GM15510 (cell line): Measurements from ENCODE around the gene TH.

Experiments used
- POLR2A ChIP-seq: IDR thresholded peaks from 3 replicates; pipeline ENCODE4 v1.6.1; 2011; ENCODE audit warnings: borderline replicate concordance; ENCODE audit not compliant: insufficient read length; ENCODE audit errors: extremely low read depth

The TH gene

GRCh38 chr11:2212411-2213251 lies 41.0 kb upstream of the TH start:
- TF ChIP-seq POLR2A: no peak

DNA sequence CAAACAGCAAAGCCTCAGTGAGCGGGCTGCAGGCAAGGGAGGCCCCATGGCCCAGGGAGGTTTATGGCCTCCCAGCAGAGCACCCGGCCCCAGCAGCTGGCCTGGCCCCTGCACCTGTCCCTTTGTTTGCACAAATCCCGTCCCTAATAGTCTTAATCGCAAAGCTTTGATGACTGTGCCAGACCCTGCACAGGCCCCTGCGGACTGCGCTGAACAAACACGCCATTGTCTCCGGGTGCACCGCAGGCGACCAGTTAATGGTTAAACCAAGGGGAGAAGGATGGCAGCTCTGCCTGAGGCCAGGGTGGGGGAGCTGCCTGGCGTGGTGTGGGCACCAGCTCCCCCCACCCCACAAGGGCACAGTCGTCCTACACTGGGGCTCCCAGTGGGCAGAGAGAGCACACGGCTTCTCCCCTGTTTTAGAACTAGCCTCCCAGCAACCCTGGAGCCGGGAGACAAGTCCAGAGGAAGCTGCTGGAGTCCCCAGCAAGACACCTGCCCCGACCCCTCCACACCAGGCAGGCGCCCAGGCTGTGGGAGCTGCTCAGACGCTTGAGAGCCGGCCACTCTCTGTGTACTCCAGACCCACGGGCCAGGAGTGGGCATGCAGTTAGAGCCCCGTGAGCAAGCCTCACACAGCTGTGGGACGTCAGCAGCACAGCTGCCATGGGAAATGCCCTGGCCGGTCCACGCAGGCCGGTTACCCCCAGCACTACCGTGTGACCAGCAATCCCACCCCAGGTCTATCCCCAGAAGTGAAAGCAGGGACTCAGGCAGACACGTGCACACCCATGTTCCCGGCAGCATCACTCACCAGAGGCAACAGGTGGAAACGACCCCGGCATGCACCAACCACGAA lies 39.7 kb upstream of the TH start:
- no peak for TF ChIP-seq POLR2A

GRCh38 chr11:2210366-2211112 lies 38.9 kb upstream of the TH start:
- TF ChIP-seq POLR2A: no peak

DNA sequence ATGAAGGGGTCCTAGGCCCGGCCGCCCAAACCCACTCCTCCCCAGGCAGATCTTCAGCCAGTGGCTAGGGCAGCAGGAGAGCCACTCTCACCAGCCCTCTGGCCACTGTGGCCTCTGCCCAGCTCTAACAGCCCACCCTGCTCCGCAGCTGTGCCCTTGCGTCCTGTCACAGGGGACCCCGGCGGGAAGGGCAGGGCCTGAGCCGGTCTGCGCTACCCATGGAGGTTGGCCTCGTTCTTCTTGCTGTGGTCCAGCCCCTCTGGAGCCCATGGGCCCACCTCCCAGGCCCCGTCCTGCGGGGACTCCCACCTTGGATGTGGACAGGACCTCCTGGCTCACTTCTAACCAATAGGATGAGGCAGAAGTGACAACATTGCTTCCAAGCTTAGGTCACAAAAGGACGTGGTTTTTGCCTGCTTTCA lies 38.3 kb upstream of the TH start:
- no peak for TF ChIP-seq POLR2A

- TF ChIP-seq POLR2A: no peak
These were observed 37.8 kb upstream of the TH start for GRCh38 chr11:2209370-2209801.

- no peak for TF ChIP-seq POLR2A
These were observed 37.2 kb upstream of the TH start for GRCh38 chr11:2208691-2209369.

- no peak for TF ChIP-seq POLR2A
These were observed 36.4 kb upstream of the TH start for GRCh38 chr11:2207773-2208621.

DNA sequence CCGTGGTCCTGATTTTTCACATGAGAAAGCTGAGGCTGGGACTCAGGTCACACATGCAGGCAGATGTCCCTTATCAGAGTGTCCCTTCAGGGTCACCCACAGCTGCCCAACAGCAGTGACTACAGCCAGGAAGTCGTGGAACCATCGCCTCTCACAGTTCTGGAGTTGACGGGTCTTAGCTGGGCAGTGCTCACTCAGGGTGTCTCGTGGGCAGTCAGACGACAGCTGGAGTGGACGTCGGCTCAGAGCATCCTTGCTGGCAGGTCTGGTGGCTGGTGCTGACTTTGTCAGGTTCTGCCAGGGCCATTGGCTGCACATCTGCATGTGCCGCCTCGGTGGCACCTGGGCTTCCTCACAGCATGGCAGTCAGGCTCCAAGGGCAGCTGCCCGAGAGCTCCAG lies 35.6 kb upstream of the TH start:
- no peak for TF ChIP-seq POLR2A

DNA sequence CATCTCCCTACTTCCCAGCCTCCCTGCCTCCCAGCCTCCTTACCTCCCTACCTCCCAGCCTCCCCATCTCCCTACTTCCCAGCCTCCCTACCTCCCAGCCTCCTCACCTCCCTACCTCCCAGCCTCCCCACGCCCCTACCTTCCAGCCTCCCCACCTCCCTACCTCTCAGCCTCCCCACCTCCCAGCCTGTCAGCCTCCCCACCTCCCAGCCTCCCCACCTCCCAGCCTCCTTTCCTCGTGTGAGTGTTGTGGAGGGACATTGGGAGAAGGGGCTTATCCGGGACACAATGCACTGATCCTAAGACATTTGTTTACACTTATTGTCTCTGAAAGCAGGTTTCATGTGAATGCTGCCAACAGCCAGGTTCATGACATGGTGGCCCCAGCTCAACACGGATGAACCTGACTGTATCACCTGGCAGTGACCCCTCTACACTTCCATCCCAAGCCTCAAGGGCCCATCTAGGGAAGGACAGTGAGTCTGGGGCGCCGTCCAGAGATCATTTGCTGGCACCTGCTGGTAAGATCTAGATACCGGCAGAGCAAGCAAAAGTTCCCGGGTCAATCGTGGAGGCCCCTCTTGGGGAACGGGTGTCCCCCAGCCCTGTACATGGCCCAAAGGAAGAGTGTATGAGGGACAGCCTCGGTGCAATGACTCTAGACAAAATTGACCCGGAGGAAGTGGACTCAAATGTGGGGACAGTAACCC lies 34.5 kb upstream of the TH start:
- no peak for TF ChIP-seq POLR2A

- no peak for TF ChIP-seq POLR2A
These were observed 33.7 kb upstream of the TH start for GRCh38 chr11:2205214-2205720.

DNA sequence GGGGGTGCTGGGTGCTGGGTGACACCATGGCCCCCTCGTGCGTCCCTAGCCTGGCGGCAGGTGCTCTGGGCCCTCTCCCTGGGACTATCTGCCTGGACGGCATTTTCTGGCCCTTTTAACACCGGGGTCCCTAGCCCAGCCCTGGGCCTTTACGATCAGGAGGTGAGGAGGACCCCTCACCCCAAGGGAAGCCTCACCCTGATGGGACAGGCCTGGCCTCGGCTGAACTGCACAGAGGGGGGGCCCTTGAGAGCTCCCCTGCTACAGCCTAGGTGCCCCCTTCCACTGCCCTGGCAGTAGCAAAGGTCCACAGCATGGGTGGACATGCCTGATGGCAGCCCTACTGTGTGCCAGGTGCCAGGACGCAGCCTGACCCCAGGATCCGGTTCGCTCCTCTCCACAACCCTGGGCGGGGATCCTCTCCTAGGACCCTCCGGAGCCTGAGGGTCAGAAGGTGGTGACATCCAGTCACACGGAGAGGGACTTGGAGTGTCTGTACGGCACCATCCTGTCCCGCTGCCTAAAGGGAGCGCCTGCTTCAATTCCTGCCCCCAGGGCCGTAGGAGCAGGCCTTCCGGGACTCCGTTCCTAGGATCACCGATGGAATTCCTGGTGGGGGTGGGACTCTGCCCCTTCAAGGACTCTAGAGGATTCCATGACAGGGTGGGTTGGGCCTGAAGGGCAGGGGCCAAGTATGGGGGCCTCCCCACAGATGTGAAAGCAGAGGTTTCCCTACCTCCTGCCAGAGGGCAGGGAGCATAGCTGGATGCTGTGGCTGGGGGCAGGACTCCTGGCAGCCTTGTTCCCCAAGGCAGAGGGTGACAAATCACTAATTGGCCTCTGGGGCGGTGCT lies 33.0 kb upstream of the TH start:
- no peak for TF ChIP-seq POLR2A
